Mesodermal cell (in vitro differentiated cells): ENCODE data around the gene ELL3.
A peak's percentile ranks its signal among the peaks of the same experiment; 100 is the strongest.

ENCODE experiments used
- H3K27ac ChIP-seq: 2 replicates; pipeline ENCODE4 v1.7.0; 2013; ENCODE audit warnings: mild to moderate bottlenecking, low read depth, low read length, moderate library complexity; ENCODE audit not compliant: severe bottlenecking
- H3K36me3 ChIP-seq: 2 replicates; pipeline ENCODE4 v1.7.1; 2013; ENCODE audit warnings: mild to moderate bottlenecking, low read length, moderate library complexity; ENCODE audit not compliant: control insufficient read depth, insufficient read depth
- H3K4me1 ChIP-seq: one replicate; pipeline ENCODE4 v1.7.1; 2013; ENCODE audit warnings: mild to moderate bottlenecking, low read length; ENCODE audit not compliant: insufficient read depth, control insufficient read depth, poor library complexity, severe bottlenecking
- H3K4me3 ChIP-seq: 2 replicates; pipeline ENCODE4 v1.7.0; 2013; ENCODE audit warnings: low read length, control low read depth, mild to moderate bottlenecking; ENCODE audit not compliant: insufficient read depth, poor library complexity, severe bottlenecking; ENCODE audit errors: extremely low read depth
- H3K9me3 ChIP-seq: 2 replicates; pipeline ENCODE4 v1.7.1; 2013; ENCODE audit warnings: mild to moderate bottlenecking, low read length, moderate library complexity; ENCODE audit not compliant: control insufficient read depth
- WGBS, 2 experiments: methylation state at CpG; one replicate each; pipeline ENCODE4 v1.1.5; 2013; ENCODE audit warnings: missing lambda C conversion rate in 2 of 2; ENCODE audit not compliant: insufficient coverage in 2 of 2; 5-methylcytosine and 5-hydroxymethylcytosine counted together

ELL3 gene

GRCh38 chr15:43800286-43801141 is 23.7 kb upstream of the ELL3 start, which contains the start of gene HYPK:
TSS of gene HYPK (plus strand) at chr15:43800599. CDS start at chr15:43800623, 24 bp downstream.
- H3K4me1 ChIP-seq, result peaks cover 19% of the 10 kb centered on the region
- peak within 1 kb of the TSS; percentile 85 for H3K27ac ChIP-seq
- peak within 1 kb of the TSS; percentile 90 for H3K4me3 ChIP-seq
- 14 to 15% methylated on average over 37 to 41 of the region's 44 CpGs for WGBS, 2 experiments
- H3K9me3 ChIP-seq, result peaks cover 6% of the 10 kb centered on the region
- H3K36me3 ChIP-seq, result peaks cover 84% of the 10 kb centered on the region

- H3K4me1 ChIP-seq, result peaks cover 25% of the 10 kb centered on the region
- H3K9me3 ChIP-seq, result peaks cover 6% of the 10 kb centered on the region
- peak within 1 kb of the TSS; percentile 85 for H3K27ac ChIP-seq
- H3K4me3 ChIP-seq, result peak within 1 kb of the TSS; percentile 90
- peaks cover 84% of the 10 kb centered on the region for H3K36me3 ChIP-seq
- 98 to 99% methylated on average over 8 of the region's 8 CpGs for whole genome bisulfite sequencing, 2 experiments
These were observed 23.1 kb upstream of the ELL3 start, which contains the start of gene SERINC4 for GRCh38 chr15:43799945-43800285. TSS of gene SERINC4 (minus strand) at chr15:43800220. CDS start at chr15:43799986, 234 bp downstream.

GRCh38 chr15:43799209-43799944 is 22.6 kb upstream of the ELL3 start:
- H3K27ac ChIP-seq, result no peak overlapping the region
- peaks cover 83% of the 10 kb centered on the region for H3K36me3 ChIP-seq

GRCh38 chr15:43796566-43796965 is 19.8 kb upstream of the ELL3 start:
- H3K9me3 ChIP-seq, result peaks cover 6% of the 10 kb centered on the region
- 95% methylated on average over 2 of the region's 3 CpGs; no CpG with 5 or more reads in 1 of the 2 experiments for WGBS, 2 experiments
- peaks cover 74% of the 10 kb centered on the region for H3K36me3 ChIP-seq
- no peak overlapping the region for H3K4me3 ChIP-seq
- H3K4me1 ChIP-seq, result peaks cover 40% of the 10 kb centered on the region
- peak overlapping the region; percentile 10 for H3K27ac ChIP-seq

More at GRCh38 chr15:43799209-43799944, 22.6 kb upstream of the ELL3 start:
- H3K4me3 ChIP-seq, result no peak overlapping the region
- peaks cover 6% of the 10 kb centered on the region for H3K9me3 ChIP-seq
- WGBS, 2 experiments, result 94 to 96% methylated on average over 11 to 15 of the region's 16 CpGs
- peaks cover 30% of the 10 kb centered on the region for H3K4me1 ChIP-seq

GRCh38 chr15:43795997-43796396 is 19.2 kb upstream of the ELL3 start:
- Histone ChIP-seq H3K9me3 (peaks cover 6% of the 10 kb centered on the region), H3K4me1 (peaks cover 40% of the 10 kb centered on the region), H3K4me3 (no peak overlapping the region), H3K27ac (no peak overlapping the region), H3K36me3 (peaks cover 71% of the 10 kb centered on the region)

GRCh38 chr15:43795197-43795596 is 18.4 kb upstream of the ELL3 start:
- Histone ChIP-seq H3K36me3 (peaks cover 70% of the 10 kb centered on the region), H3K27ac (peak overlapping the region; percentile 73), H3K9me3 (peaks cover 6% of the 10 kb centered on the region), H3K4me1 (peaks cover 40% of the 10 kb centered on the region), H3K4me3 (no peak overlapping the region)
- 100% methylated on average over 1 of the region's 2 CpGs for WGBS, 2 experiments

GRCh38 chr15:43794269-43795037 is 17.7 kb upstream of the ELL3 start:
- peak overlapping the region; percentile 100 for H3K4me3 ChIP-seq
- WGBS, 2 experiments, result 90% methylated on average over 3 to 7 of the region's 9 CpGs
- peaks cover 40% of the 10 kb centered on the region for H3K4me1 ChIP-seq
- H3K27ac ChIP-seq, result peak overlapping the region; percentile 73
- no peaks in the 10 kb centered on the region for H3K9me3 ChIP-seq
- peaks cover 63% of the 10 kb centered on the region for H3K36me3 ChIP-seq

- 91 to 99% methylated on average over 8 to 9 of the region's 10 CpGs for WGBS, 2 experiments
- Histone ChIP-seq H3K4me3 (peak overlapping the region; percentile 100), H3K9me3 (no peaks in the 10 kb centered on the region), H3K36me3 (peaks cover 55% of the 10 kb centered on the region), H3K4me1 (peaks cover 40% of the 10 kb centered on the region), H3K27ac (peak overlapping the region; percentile 73)
These were observed 16.9 kb upstream of the ELL3 start for GRCh38 chr15:43793647-43794046.

- H3K36me3 ChIP-seq, result peaks cover 50% of the 10 kb centered on the region
- peaks cover 40% of the 10 kb centered on the region for H3K4me1 ChIP-seq
- H3K9me3 ChIP-seq, result no peaks in the 10 kb centered on the region
- peak overlapping the region; percentile 97 for H3K27ac ChIP-seq
- 7 to 18% methylated on average over 15 to 22 of the region's 33 CpGs for WGBS, 2 experiments
- H3K4me3 ChIP-seq, result peak overlapping the region; percentile 100
These were observed 16.2 kb upstream of the ELL3 start for GRCh38 chr15:43792761-43793476.
